Endodermal cell (in vitro differentiated cells): ENCODE results near the gene RPL7L1. TPM values are rescaled to one million over a fixed set of nuclear protein-coding genes. Genes with fewer than 3 reads are reported as not detected.

Source experiments
- DNase-seq: peaks from one replicate; pipeline ENCODE4 v3.0.0-alpha.2; 2017
- H3K27ac ChIP-seq: 2 replicates; pipeline ENCODE4 v1.5.1; 2013; ENCODE audit warnings: mild to moderate bottlenecking, low read depth, low read length, moderate library complexity
- H3K27me3 ChIP-seq: 2 replicates; pipeline ENCODE4 v1.6.1; 2013; ENCODE audit warnings: mild to moderate bottlenecking, low read length, moderate library complexity; ENCODE audit not compliant: insufficient read depth, control insufficient read depth, poor library complexity, severe bottlenecking
- H3K36me3 ChIP-seq: 2 replicates; pipeline ENCODE4 v1.7.0; 2013; ENCODE audit warnings: mild to moderate bottlenecking, low read length, moderate library complexity; ENCODE audit not compliant: control insufficient read depth, insufficient read depth
- H3K4me1 ChIP-seq: one replicate; pipeline ENCODE4 v1.7.0; 2013; ENCODE audit warnings: low read length; ENCODE audit not compliant: control insufficient read depth, insufficient read depth
- H3K4me3 ChIP-seq: 2 replicates; pipeline ENCODE4 v1.5.1; 2013; ENCODE audit warnings: mild to moderate bottlenecking, low read length, moderate library complexity
- H3K9ac ChIP-seq: 2 replicates; pipeline ENCODE4 v1.6.1; 2013; ENCODE audit warnings: mild to moderate bottlenecking, low read length, moderate library complexity; ENCODE audit not compliant: poor library complexity, severe bottlenecking; ENCODE audit errors: extremely low read depth
- H3K9me3 ChIP-seq: 2 replicates; pipeline ENCODE4 v1.6.1; 2013; ENCODE audit warnings: mild to moderate bottlenecking, low read length, moderate library complexity; ENCODE audit not compliant: control insufficient read depth
- H3K27ac Mint-ChIP-seq: 2 replicates; pipeline ENCODE4 v1.8.0; 2020; ENCODE audit warnings: mixed read lengths
- H3K27me3 Mint-ChIP-seq: 2 replicates; pipeline ENCODE4 v1.8.0; 2021; ENCODE audit warnings: mild to moderate bottlenecking, mixed read lengths; ENCODE audit not compliant: insufficient read depth
- H3K36me3 Mint-ChIP-seq: 2 replicates; pipeline ENCODE4 v1.8.0; 2020; ENCODE audit warnings: low read depth, mixed read lengths
- H3K4me1 Mint-ChIP-seq: 2 replicates; pipeline ENCODE4 v1.8.0; 2020; ENCODE audit warnings: mixed read lengths
- H3K4me3 Mint-ChIP-seq: 2 replicates; pipeline ENCODE4 v1.8.0; 2020; ENCODE audit warnings: mild to moderate bottlenecking, moderate library complexity, mixed read lengths
- H3K9me3 Mint-ChIP-seq: 2 replicates; pipeline ENCODE4 v1.8.0; 2020; ENCODE audit warnings: mild to moderate bottlenecking, mixed read lengths
- WGBS, 2 experiments: methylation state at CpG; one replicate each; pipeline versions ENCODE4 v1.1.5 to v1.1.7; 2013; ENCODE audit warnings: missing lambda C conversion rate in 2 of 2, mixed read lengths in 1 of 2; ENCODE audit not compliant: insufficient coverage in 1 of 2, insufficient read length in 1 of 2; 5-methylcytosine and 5-hydroxymethylcytosine counted together
- total RNA-seq, 2 donors: library from RNA; stranded (reverse); fragmentation: NEBNext Ultra II Directional in 1 of 2; extraction: Animal tissue kit (Norgen Biotek cat#: 25700) in 1 of 2; gene quantifications; 2 replicates in 1 of 2; 3 replicates in 1 of 2; pipeline ENCODE4 v1.2.1, GENCODE V29; 2021
- TF ChIP-seq, protein P1 (sequence below): fragments of 200-600 bp; sonication (generic); conservative IDR thresholded peaks from 2 replicates; pipeline ENCODE4 v1.5.0; 2021; ENCODE audit warnings: antibody characterized with exemption, mild to moderate bottlenecking

RPL7L1 gene
- total RNA-seq, 2 donors from 2014 or later = 112 to 114 TPM

DNA sequence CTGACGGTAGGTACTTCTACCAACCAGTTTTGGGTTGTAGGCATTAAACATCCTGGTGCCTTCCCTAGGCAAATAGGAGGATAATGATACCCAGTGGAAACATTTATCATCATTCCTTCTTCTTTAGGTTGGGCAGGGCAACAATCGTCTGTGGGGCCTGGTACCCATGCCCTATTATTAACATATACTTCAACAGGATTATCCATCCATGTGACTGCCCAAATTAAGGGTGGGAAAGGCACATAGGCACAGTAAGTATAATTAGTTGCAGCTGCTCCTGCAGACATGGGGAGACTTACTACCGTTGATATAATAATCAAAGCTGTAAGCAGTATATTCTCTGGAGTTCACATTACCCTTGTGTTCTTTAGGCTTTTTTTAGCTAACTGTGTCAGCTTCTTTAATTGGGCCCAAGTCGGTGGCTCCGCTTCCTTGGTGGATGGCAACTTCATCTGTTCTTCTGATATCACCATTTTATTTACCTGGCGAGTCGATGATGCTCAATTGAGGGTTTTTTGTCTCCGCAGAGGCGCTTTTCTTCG, 16.8 kb downstream of the RPL7L1 start:
- Histone ChIP-seq H3K9me3 (no peaks in the 10 kb centered on the region), H3K36me3 (no peaks in the 10 kb centered on the region), H3K4me3 (no peak overlapping the region), H3K27ac (no peak overlapping the region), H3K9ac (no peak overlapping the region), H3K4me1 (peaks cover 11% of the 10 kb centered on the region), H3K27me3 (no peaks in the 10 kb centered on the region)
- TF ChIP-seq, protein P1, sequence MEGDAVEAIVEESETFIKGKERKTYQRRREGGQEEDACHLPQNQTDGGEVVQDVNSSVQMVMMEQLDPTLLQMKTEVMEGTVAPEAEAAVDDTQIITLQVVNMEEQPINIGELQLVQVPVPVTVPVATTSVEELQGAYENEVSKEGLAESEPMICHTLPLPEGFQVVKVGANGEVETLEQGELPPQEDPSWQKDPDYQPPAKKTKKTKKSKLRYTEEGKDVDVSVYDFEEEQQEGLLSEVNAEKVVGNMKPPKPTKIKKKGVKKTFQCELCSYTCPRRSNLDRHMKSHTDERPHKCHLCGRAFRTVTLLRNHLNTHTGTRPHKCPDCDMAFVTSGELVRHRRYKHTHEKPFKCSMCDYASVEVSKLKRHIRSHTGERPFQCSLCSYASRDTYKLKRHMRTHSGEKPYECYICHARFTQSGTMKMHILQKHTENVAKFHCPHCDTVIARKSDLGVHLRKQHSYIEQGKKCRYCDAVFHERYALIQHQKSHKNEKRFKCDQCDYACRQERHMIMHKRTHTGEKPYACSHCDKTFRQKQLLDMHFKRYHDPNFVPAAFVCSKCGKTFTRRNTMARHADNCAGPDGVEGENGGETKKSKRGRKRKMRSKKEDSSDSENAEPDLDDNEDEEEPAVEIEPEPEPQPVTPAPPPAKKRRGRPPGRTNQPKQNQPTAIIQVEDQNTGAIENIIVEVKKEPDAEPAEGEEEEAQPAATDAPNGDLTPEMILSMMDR = no peak
- H3K9me3 Mint-ChIP-seq = no peaks in the 10 kb centered on the region
- no peaks in the 10 kb centered on the region for H3K36me3 Mint-ChIP-seq
- peaks cover 20% of the 10 kb centered on the region for H3K4me1 Mint-ChIP-seq
- 93 to 97% methylated on average over 8 to 10 of the region's 10 CpGs for WGBS, 2 experiments
- H3K27ac Mint-ChIP-seq = no peak overlapping the region
- no peak overlapping the region for H3K4me3 Mint-ChIP-seq
- H3K27me3 Mint-ChIP-seq = no peaks in the 10 kb centered on the region
- no peak for DNase-seq

DNA sequence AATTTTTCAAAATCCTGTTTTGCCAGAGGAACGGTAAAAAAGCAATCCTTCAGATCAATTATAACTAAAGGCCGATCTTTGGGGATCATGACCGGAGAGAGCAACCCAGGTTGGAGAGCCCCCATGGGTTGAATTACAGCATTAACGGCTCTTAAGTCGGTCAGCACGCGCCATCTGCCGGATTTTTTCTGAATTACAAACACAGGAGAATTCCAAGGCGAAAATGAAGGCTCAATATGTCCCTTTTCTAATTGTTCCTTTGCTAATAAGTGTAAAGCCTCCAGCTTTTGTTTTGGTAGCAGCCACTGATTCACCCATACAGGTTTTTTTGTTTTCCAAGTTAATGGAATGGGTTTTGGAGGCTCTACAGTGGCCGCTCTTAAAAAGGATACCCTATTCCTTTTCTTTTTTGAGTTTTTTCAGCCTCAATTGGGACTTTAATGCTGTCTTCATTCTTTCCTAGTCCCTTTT, 19.5 kb downstream of the RPL7L1 start:
- Mint-ChIP-seq H3K4me1 (peaks cover 37% of the 10 kb centered on the region), H3K27ac (no peak overlapping the region), H3K27me3 (no peaks in the 10 kb centered on the region), H3K9me3 (no peaks in the 10 kb centered on the region), H3K36me3 (no peaks in the 10 kb centered on the region), H3K4me3 (no peak overlapping the region)
- H3K27ac ChIP-seq = no peak overlapping the region
- H3K27me3 ChIP-seq = no peaks in the 10 kb centered on the region
- H3K9ac ChIP-seq = no peak overlapping the region
- peak; percentile 85 for DNase-seq
- H3K36me3 ChIP-seq = no peaks in the 10 kb centered on the region
- H3K4me3 ChIP-seq = no peak overlapping the region
- H3K9me3 ChIP-seq = no peaks in the 10 kb centered on the region
- peaks cover 11% of the 10 kb centered on the region for H3K4me1 ChIP-seq
- TF ChIP-seq, protein P1 = peak; percentile 79
- WGBS, 2 experiments = 15 to 17% methylated on average over 10 of the region's 10 CpGs

DNA sequence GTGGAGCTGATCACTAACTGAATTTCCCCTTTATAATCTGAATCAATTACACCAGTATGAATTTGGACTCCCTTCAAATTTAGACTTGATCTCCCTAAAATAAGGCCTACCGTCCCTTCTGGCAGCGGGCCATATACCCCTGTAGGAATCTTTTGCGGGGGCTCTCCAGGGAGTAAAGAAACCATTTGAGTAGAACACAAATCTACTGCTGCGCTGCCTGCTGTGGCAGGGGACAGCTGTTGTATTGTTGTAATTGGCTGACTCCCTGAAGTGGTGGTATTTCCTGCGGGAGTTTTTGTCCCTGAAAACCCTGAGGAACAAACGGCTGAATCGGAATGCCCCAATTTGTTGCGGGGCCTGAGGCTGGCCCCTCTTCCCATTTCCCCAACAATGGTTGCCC, 20.5 kb downstream of the RPL7L1 start:
- H3K9me3 ChIP-seq = no peaks in the 10 kb centered on the region
- 25 to 44% methylated on average over 7 to 8 of the region's 8 CpGs for WGBS, 2 experiments
- no peaks in the 10 kb centered on the region for H3K27me3 ChIP-seq
- H3K27me3 Mint-ChIP-seq = no peaks in the 10 kb centered on the region
- DNase-seq = no peak
- TF ChIP-seq, protein P1 = no peak
- H3K36me3 ChIP-seq = no peaks in the 10 kb centered on the region
- no peak overlapping the region for H3K4me3 Mint-ChIP-seq
- no peak overlapping the region for H3K27ac ChIP-seq
- no peak overlapping the region for H3K27ac Mint-ChIP-seq
- no peaks in the 10 kb centered on the region for H3K36me3 Mint-ChIP-seq
- H3K4me1 ChIP-seq = peaks cover 11% of the 10 kb centered on the region
- H3K4me3 ChIP-seq = no peak overlapping the region
- no peaks in the 10 kb centered on the region for H3K9me3 Mint-ChIP-seq
- H3K4me1 Mint-ChIP-seq = peaks cover 33% of the 10 kb centered on the region
- H3K9ac ChIP-seq = no peak overlapping the region
